GM12801 (cell line): Measurements from ENCODE around the gene PRDM5.

Experiments
- CTCF ChIP-seq: IDR thresholded peaks from one replicate; pipeline ENCODE4 v1.5.1; 2011; ENCODE audit warnings: control low read depth; ENCODE audit not compliant: insufficient read length; ENCODE audit errors: extremely low read depth

The PRDM5 gene

GRCh38 chr4:120844528-120844921, 78.0 kb downstream of the PRDM5 start:
- TF ChIP-seq CTCF, result no peak

GRCh38 chr4:120843849-120844527, 78.5 kb downstream of the PRDM5 start:
- TF ChIP-seq CTCF, result no peak

- no peak for TF ChIP-seq CTCF
Observed at GRCh38 chr4:120842031-120842430, 80.5 kb downstream of the PRDM5 start.

- no peak for TF ChIP-seq CTCF
Observed at GRCh38 chr4:120841580-120841979, 80.9 kb downstream of the PRDM5 start.

- no peak for TF ChIP-seq CTCF
Observed at GRCh38 chr4:120839974-120840751, 82.4 kb downstream of the PRDM5 start.

GRCh38 chr4:120839334-120839973, 83.1 kb downstream of the PRDM5 start:
- no peak for TF ChIP-seq CTCF

GRCh38 chr4:120838784-120839183, 83.7 kb downstream of the PRDM5 start:
- no peak for TF ChIP-seq CTCF
